GM08714 (cell line): ENCODE data around the gene ZFYVE26.

Source experiments
- H3K4me3 ChIP-seq: fragments of 200-500 bp; sonication (Bioruptor generic); 2 replicates; pipeline ENCODE4 v1.5.1; 2014; ENCODE audit warnings: mild to moderate bottlenecking, low read length, inconsistent platforms
- ZNF274 ChIP-seq: IDR thresholded peaks from 2 replicates; pipeline ENCODE4 v1.6.1; 2012; ENCODE audit warnings: mild to moderate bottlenecking, low read depth, low read length

ZFYVE26 gene

GRCh38 chr14:67784244-67784823, 32.1 kb downstream of the ZFYVE26 start:
- H3K4me3 ChIP-seq = no peak overlapping the region
- no peak for TF ChIP-seq ZNF274

DNA sequence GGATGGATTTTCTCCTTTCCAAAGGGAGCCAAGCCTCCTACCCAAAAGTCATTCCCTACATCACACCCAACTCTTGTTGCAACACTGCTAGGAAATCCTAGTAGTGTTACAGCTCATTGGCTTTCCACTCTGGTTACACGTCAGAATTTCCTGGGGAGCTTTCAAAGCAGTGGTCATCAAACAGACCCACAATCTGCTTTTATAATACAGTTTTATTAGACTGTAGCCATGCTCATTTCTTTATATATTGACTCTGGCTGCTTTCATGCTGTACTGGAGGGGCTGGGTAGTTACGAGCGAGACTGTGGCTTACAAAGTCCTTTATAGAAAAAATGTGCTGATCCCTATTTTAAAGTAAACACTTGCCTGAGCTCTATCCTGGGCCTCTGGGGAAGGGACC, 34.3 kb downstream of the ZFYVE26 start:
- no peak overlapping the region for H3K4me3 ChIP-seq
- TF ChIP-seq ZNF274 = no peak

- TF ChIP-seq ZNF274 = no peak
- no peak overlapping the region for H3K4me3 ChIP-seq
Observed at GRCh38 chr14:67778792-67779191, 37.6 kb downstream of the ZFYVE26 start.

DNA sequence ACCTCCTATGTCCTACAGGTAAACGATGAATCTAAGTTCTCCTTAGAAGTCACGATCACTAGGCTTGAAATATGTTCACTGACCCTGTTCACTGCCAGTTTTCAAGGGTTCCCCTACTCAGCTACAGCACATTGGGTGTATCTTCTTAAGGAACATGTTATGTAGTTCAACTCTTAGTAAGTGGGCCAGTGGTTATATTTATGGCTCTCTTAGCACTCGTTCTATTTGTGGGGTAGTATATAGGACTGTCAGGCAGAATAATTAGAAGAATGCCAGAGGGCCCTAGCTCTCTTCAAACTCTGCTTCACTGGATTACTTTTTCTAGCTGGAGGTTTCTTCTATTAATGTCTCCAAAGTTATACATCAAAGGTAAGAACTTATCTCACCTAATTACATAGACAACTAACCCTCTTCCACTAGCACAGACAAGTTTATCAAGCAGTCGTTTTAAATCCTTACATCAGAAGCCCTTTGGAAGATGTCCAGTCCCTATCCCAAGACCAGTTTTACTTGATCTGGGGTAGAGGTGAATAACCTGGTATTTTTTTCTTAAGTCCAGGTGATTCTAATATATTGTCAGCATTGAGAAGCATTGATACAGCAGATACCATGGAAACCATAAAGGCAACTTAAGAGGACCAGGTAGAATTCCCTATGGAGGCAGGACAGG, 39.6 kb downstream of the ZFYVE26 start:
- no peak overlapping the region for H3K4me3 ChIP-seq
- no peak for TF ChIP-seq ZNF274

- TF ChIP-seq ZNF274 = no peak
- H3K4me3 ChIP-seq = no peak overlapping the region
Observed at GRCh38 chr14:67773844-67774377, 42.5 kb downstream of the ZFYVE26 start.

GRCh38 chr14:67768219-67768618, 48.2 kb downstream of the ZFYVE26 start:
- H3K4me3 ChIP-seq = no peak overlapping the region
- no peak for TF ChIP-seq ZNF274

DNA sequence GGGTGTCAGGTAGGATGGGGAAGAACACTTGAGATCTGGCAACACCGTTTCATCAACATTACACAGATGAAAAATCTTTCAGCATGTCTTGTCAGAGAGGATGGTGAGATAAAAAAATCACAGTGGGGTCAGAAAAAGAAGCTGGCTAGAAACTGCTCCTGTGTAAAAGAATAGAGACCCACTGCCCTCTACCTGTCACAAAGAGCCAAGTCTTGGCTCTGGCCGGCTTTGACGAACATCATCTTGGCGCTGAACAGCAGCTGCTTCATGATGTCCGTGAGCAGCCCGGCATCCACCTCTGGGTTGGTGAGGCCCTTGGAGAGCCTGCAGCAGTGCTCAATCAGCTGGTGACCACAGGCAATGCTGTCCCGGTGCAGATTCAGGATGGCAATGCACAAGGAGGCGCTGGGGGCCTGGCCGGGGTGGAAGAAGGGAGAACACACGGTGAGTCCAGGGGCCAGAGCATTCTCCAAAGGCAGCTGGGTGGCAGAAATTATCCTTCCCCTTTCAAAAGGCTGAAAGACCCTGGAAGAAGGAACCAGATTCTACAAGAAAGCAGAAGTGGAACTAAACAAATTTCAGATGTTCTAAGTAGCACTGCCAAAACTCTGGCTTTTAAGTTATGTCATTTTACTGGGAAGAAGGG, 50.2 kb downstream of the ZFYVE26 start:
- no peak overlapping the region for H3K4me3 ChIP-seq
- TF ChIP-seq ZNF274 = no peak

GRCh38 chr14:67765192-67765834, 51.1 kb downstream of the ZFYVE26 start:
- H3K4me3 ChIP-seq = no peak overlapping the region
- TF ChIP-seq ZNF274 = no peak

- TF ChIP-seq ZNF274 = no peak
- H3K4me3 ChIP-seq = no peak overlapping the region
Observed at GRCh38 chr14:67764496-67764895, 51.9 kb downstream of the ZFYVE26 start.

DNA sequence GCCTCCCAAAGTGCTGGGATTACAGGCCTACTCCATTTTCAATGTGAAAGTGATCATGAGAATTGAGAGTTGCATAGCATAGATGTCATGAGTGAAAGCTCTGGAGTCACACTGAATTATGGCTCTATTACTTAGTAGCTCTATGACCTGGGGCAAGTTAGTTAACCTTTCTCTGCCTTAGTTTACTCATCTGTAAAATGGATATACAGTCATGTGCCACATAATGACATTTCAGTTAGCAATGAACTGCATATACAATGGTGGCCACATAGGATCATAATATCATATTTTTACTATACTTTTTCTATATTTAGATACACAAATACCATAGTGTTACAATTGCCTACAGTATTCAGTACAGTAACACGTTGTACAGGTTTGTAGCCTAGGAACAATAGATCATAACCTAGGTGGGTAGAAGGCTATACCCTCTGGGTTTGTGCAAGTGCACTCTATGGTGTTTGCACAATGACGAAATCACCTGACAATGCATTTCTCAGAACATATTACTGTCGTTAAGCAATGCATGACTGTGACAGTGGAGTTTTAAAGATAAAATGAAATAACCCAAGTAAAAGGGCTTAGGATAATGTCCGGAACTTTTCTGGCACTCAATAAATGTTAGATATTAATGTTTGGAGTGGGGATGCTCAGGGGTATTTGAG, 53.1 kb downstream of the ZFYVE26 start:
- no peak for TF ChIP-seq ZNF274
- no peak overlapping the region for H3K4me3 ChIP-seq

DNA sequence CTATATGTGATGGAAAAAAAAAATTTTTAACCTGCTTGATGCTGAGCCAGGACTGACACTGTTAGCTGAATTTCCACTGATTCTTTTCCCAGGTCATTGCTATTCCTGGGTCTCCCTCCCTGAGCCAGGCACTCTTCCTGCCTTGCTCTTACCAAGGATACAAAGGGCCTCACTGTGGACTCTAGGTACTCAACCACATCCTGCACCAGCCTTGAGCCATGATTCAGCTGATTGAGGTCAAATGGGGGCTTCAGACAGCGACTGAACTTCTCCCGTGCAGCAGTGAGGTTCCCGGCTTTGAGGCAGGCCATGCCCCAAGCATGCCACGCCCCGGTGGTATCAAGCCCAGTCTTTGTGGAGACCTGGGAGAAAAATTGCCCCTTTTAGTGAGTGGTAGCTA, 54.3 kb downstream of the ZFYVE26 start:
- TF ChIP-seq ZNF274 = no peak
- no peak overlapping the region for H3K4me3 ChIP-seq

DNA sequence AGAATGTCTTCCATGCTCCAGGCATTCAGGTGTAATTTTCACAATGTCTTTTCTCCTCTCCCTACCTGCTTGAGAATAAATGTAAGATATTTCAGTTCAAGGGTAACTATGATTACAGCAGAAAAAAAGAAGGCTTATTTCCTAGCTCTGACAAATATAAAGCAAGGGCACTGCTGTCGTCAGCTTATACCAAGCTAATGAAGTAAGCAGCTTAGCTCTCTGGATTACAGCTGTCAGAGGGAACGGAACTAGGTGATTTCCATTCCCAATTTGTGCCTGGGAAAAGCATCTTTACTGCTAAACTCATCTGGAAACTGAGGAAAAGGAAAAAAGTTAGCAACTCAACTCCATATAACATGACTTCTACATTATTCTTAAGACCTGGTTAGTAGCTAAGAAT, 56.5 kb downstream of the ZFYVE26 start:
- TF ChIP-seq ZNF274 = no peak
- no peak overlapping the region for H3K4me3 ChIP-seq

DNA sequence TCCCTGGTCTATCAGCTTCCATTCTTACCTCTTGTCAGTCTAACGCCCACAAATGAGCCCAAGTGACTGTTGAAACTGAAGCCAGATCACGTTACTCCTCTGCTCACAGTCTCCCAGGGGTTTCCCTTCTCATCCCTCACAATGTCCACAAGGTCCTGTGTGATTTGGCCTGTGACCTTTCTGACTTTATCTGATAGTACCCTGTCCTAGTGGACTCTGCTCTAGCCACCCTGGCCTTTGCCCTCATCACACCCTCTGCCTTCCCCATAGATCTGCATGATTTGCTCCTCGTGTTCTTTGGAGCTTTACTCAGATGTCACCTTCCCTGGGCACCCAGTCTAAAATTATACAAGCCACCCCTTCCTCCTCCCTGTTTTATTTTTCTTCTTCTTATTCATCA, 59.2 kb downstream of the ZFYVE26 start:
- TF ChIP-seq ZNF274 = no peak
- H3K4me3 ChIP-seq = no peak overlapping the region

GRCh38 chr14:67756496-67756895, 59.9 kb downstream of the ZFYVE26 start:
- TF ChIP-seq ZNF274 = no peak
- H3K4me3 ChIP-seq = no peak overlapping the region
